Fibroblast of villous mesenchyme (primary cell): ENCODE measurements around the gene BCL6. TPM values are rescaled to one million over a fixed set of nuclear protein-coding genes. Genes with fewer than 3 reads are reported as not detected.

Experiments used
- DNase-seq: peaks from one replicate; pipeline ENCODE4 v3.0.0-alpha.2; 2010; ENCODE audit warnings: low read depth
- H3K4me3 ChIP-seq: 2 replicates; pipeline ENCODE4 v1.5.1; 2011; ENCODE audit warnings: low read depth, mild to moderate bottlenecking, low read length
- CTCF ChIP-seq: IDR thresholded peaks from 2 replicates; pipeline ENCODE4 v1.5.1; 2012; ENCODE audit warnings: low read depth, mild to moderate bottlenecking, low read length; ENCODE audit not compliant: insufficient read depth
- total RNA-seq: library from RNA; depleted of rRNA; stranded (reverse); fragments of >200 nt; gene quantifications from 2 replicates; pipeline ENCODE4 v1.2.3, GENCODE V29; 2012

BCL6 gene
- total RNA-seq, 1 donor = 26.8 TPM

DNA sequence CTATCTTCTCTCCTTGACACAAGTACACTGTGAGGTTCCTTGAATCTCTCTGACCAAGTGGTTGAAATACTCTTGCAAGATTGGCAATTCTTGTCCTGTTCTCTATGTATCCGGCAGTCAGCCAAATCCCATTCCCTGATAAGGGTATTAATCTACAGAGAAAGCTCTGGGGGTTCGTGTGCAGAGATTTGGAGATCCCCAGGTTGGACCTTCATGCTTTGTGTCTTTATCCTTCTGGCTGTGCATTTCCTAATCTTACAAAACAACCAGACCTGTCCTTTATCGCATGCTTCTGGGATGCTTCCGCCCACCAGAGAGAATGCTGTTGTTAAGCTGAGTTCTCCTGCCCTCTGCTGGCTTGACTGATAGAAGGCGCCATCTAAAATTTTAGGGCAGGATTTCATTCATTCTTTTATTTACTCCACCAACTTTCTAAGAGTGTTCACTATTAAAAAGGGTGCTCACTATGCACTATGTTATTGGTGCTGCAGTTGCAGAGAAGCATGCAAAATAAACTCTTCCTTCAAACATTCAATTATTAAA lies 66.5 kb downstream of the BCL6 start:
- TF ChIP-seq CTCF = peak; percentile 77
- DNase-seq = peak; percentile 71

DNA sequence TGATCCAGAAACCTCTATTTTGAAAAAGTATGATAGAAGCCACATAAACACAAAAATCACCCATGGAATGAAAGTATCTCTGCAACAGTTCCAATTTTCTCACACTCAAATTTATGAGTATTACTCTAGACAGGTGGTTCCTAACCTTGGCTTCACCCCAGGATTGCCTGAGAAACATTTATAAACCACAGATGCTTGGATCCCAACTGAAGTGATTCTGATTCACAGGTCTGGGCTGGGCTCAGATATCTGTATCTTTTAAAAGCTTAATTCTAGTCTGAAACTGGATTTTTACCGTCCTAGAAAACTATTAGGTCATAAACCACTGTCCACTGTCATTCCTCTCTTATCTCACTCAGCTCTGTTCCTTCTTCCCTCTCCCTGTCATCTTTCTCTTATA lies 67.7 kb downstream of the BCL6 start:
- no peak for DNase-seq

More for the DNA sequence above, 66.5 kb downstream of the BCL6 start:
- no peak overlapping the region for H3K4me3 ChIP-seq

GRCh38 chr3:187673012-187673411 lies 72.3 kb downstream of the BCL6 start:
- DNase-seq = no peak
- no peak for TF ChIP-seq CTCF

More for the DNA sequence above, 67.7 kb downstream of the BCL6 start:
- TF ChIP-seq CTCF = no peak
- H3K4me3 ChIP-seq = no peak overlapping the region

More at GRCh38 chr3:187673012-187673411, 72.3 kb downstream of the BCL6 start:
- H3K4me3 ChIP-seq = no peak overlapping the region

Other genes with a start within 250 kb of the BCL6 start
- not detected in 2 replicates for gene SST, start 75.1 kb downstream of the BCL6 start, total RNA-seq
- not detected in 2 replicates for gene RTP2, start 42.9 kb downstream of the BCL6 start, total RNA-seq